A549 (cell line): ENCODE measurements around the gene GFOD2. TPM values are rescaled to one million over a fixed set of nuclear protein-coding genes. Genes with fewer than 3 reads are reported as not detected.

Experiments
- ATAC-seq, 2 experiments: fragments of 200-7000 bp in 1 of 2; fragments of >200 bp in 1 of 2; cut with Nextera tagmentation in 1 of 2; cut with Tn5 transposase in 1 of 2; 3 replicates each; pipeline versions ENCODE4 v1.8.0 to v1.9.1; 2018 to 2020; ENCODE audit warnings: mild to moderate bottlenecking in 1 of 2, moderate library complexity in 1 of 2
- CTCF ChIA-PET: fragments of 300-600 bp; sonication (Branson Sonifier 250); formaldehyde crosslinking; extraction: SDS; loops from one replicate; lab custom pipeline; 2021; ENCODE audit warnings: antibody characterized with exemption, inconsistent platforms; lab: Yijun Ruan, JAX
- POLR2A ChIA-PET: fragments of 350-600 bp; formaldehyde crosslinking; extraction: SDS; loops from one replicate; lab custom pipeline; 2021; ENCODE audit warnings: antibody characterized with exemption, inconsistent platforms; lab: Yijun Ruan, JAX
- DNase-seq, 2 experiments: peaks; one replicate each; pipeline versions ENCODE4 v3.0.0 to v3.0.0-alpha.2; 2011 to 2016; ENCODE audit warnings: low read depth in 1 of 2, low spot score in 1 of 2
- FAIRE-seq: peaks from 2 replicates; lab custom pipeline; 2011; peaks lifted over from hg19 to GRCh38; lab: Jason Lieb, UNC
- H3K27ac ChIP-seq, 2 experiments: fragments of >200 bp; sonication (Bioruptor Twin); formaldehyde crosslinking; 3 replicates each; pipeline ENCODE4 v1.5.1; 2016 to 2017
- H3K4me1 ChIP-seq: fragments of >200 bp; sonication (Bioruptor Twin); formaldehyde crosslinking; 3 replicates; pipeline ENCODE4 v1.6.1; 2016
- H3K4me2 ChIP-seq: fragments of >200 bp; sonication (Bioruptor Twin); formaldehyde crosslinking; 3 replicates; pipeline ENCODE4 v1.6.1; 2016
- H3K4me3 ChIP-seq: fragments of >200 bp; sonication (Bioruptor Twin); formaldehyde crosslinking; 3 replicates; pipeline ENCODE4 v1.5.1; 2016
- H3K9me3 ChIP-seq: fragments of >200 bp; sonication (Bioruptor Twin); formaldehyde crosslinking; 3 replicates; pipeline ENCODE4 v1.6.1; 2016
- BHLHE40 ChIP-seq: IDR thresholded peaks from 2 replicates; pipeline ENCODE4 v1.6.1; 2012; ENCODE audit warnings: low read depth, low read length, inconsistent platforms
- CBX2 ChIP-seq: fragments of 200-600 bp; sonication (generic); IDR thresholded peaks from 2 replicates; pipeline ENCODE4 v1.6.1; 2016; ENCODE audit warnings: low read depth, mild to moderate bottlenecking, borderline replicate concordance
- CTCF ChIP-seq: fragments of >200 bp; sonication (Bioruptor Twin); formaldehyde crosslinking; IDR thresholded peaks from 3 replicates; pipeline ENCODE4 v1.5.1; 2016
- EHMT2 ChIP-seq: fragments of 200-600 bp; sonication (generic); IDR thresholded peaks from 2 replicates; pipeline ENCODE4 v1.6.1; 2016; ENCODE audit warnings: antibody characterized with exemption, low read depth, mild to moderate bottlenecking, moderate library complexity
- ELK1 ChIP-seq: fragments of 150-350 bp; IDR thresholded peaks from 2 replicates; pipeline ENCODE4 v1.6.1; 2014; ENCODE audit warnings: low read depth, mild to moderate bottlenecking, low read length
- EP300 ChIP-seq, 2 experiments: fragments of >200 bp; sonication (Bioruptor Twin); formaldehyde crosslinking; IDR thresholded peaks; 2 replicates in 1 of 2; 3 replicates in 1 of 2; pipeline ENCODE4 v1.6.1; 2016 to 2017
- ESRRA ChIP-seq: fragments of 150-350 bp; IDR thresholded peaks from 2 replicates; pipeline ENCODE4 v1.6.1; 2014; ENCODE audit warnings: mild to moderate bottlenecking, low read length, borderline replicate concordance
- FOSB ChIP-seq: fragments of 250-450 bp; sonication (Bioruptor Pico); IDR thresholded peaks from 2 replicates; pipeline ENCODE4 v1.5.0; 2020; ENCODE audit warnings: mild to moderate bottlenecking, moderate library complexity
- GATA3 ChIP-seq: IDR thresholded peaks from 2 replicates; pipeline ENCODE4 v1.6.1; 2012; ENCODE audit warnings: borderline replicate concordance
- HDAC2 ChIP-seq: fragments of 200-600 bp; sonication (generic); IDR thresholded peaks from 2 replicates; pipeline ENCODE4 v1.6.1; 2016
- HEYL ChIP-seq: fragments of 250-450 bp; sonication (Bioruptor Pico); IDR thresholded peaks from 2 replicates; pipeline ENCODE4 v1.8.0; 2021; ENCODE audit warnings: mild to moderate bottlenecking, moderate library complexity
- HOXA7 ChIP-seq: fragments of 250-450 bp; sonication (Bioruptor Pico); IDR thresholded peaks from 2 replicates; pipeline ENCODE4 v1.5.0; 2020; ENCODE audit warnings: mild to moderate bottlenecking, moderate library complexity
- HOXB13 ChIP-seq: fragments of 250-450 bp; sonication (Bioruptor Pico); IDR thresholded peaks from 2 replicates; pipeline ENCODE4 v1.5.0; 2020; ENCODE audit warnings: low read depth, mild to moderate bottlenecking, moderate library complexity
- JUN ChIP-seq, 2 experiments: fragments of >200 bp; sonication (Bioruptor Twin); formaldehyde crosslinking; IDR thresholded peaks; 2 replicates in 1 of 2; 3 replicates in 1 of 2; pipeline ENCODE4 v1.6.1; 2016 to 2017
- KDM1A ChIP-seq: fragments of 200-600 bp; sonication (generic); IDR thresholded peaks from 2 replicates; pipeline ENCODE4 v1.6.1; 2016; ENCODE audit warnings: low read depth, mild to moderate bottlenecking
- KDM5A ChIP-seq: fragments of 200-600 bp; sonication (generic); IDR thresholded peaks from 2 replicates; pipeline ENCODE4 v1.6.1; 2016; ENCODE audit warnings: antibody characterized with exemption, mild to moderate bottlenecking
- MAX ChIP-seq: IDR thresholded peaks from 2 replicates; pipeline ENCODE4 v1.6.1; 2012
- MYC ChIP-seq: IDR thresholded peaks from 2 replicates; pipeline ENCODE4 v1.6.1; 2012; ENCODE audit warnings: mild to moderate bottlenecking, inconsistent platforms, low read length, improper control_type of control experiment, borderline replicate concordance
- NFE2L2 ChIP-seq: fragments of 150-350 bp; conservative IDR thresholded peaks from 2 replicates; pipeline ENCODE4 v1.6.1; 2014; ENCODE audit warnings: low read length
- NPAS2 ChIP-seq: fragments of 250-450 bp; sonication (Bioruptor Pico); IDR thresholded peaks from 2 replicates; pipeline ENCODE4 v1.8.0; 2022; ENCODE audit warnings: mild to moderate bottlenecking, moderate library complexity, borderline replicate concordance
- NR3C1 ChIP-seq: fragments of >200 bp; sonication (Bioruptor Twin); formaldehyde crosslinking; IDR thresholded peaks from 3 replicates; pipeline ENCODE4 v1.6.1; 2017
- PHF8 ChIP-seq: fragments of 200-600 bp; sonication (generic); IDR thresholded peaks from 2 replicates; pipeline ENCODE4 v1.6.1; 2016; ENCODE audit warnings: low read depth, mild to moderate bottlenecking, antibody characterized with exemption, moderate library complexity, borderline replicate concordance
- POLR2A ChIP-seq: IDR thresholded peaks from 2 replicates; pipeline ENCODE4 v1.6.1; 2012; ENCODE audit warnings: mild to moderate bottlenecking, low read length
- POLR2AphosphoS2 ChIP-seq: conservative IDR thresholded peaks from 2 replicates; pipeline ENCODE4 v1.6.1; 2012; ENCODE audit warnings: low read length, improper control_type of control experiment, inconsistent platforms
- RAD21 ChIP-seq, 2 experiments: fragments of >200 bp in 1 of 2; sonication (Bioruptor Twin) in 1 of 2; formaldehyde crosslinking in 1 of 2; IDR thresholded peaks in 1 of 2; conservative IDR thresholded peaks in 1 of 2; 2 replicates in 1 of 2; 3 replicates in 1 of 2; pipeline ENCODE4 v1.6.1; 2012 to 2018; ENCODE audit warnings: inconsistent platforms in 1 of 2
- RCOR1 ChIP-seq: fragments of 150-350 bp; IDR thresholded peaks from 2 replicates; pipeline ENCODE4 v1.6.1; 2014; ENCODE audit warnings: antibody characterized with exemption, low read length, low read depth
- REST ChIP-seq: fragments of 200-600 bp; sonication (generic); IDR thresholded peaks from 2 replicates; pipeline ENCODE4 v1.6.1; 2016; ENCODE audit warnings: antibody characterized with exemption, mild to moderate bottlenecking, moderate library complexity
- SMC3 ChIP-seq: fragments of >200 bp; sonication (Bioruptor Twin); formaldehyde crosslinking; IDR thresholded peaks from 3 replicates; pipeline ENCODE4 v1.6.1; 2018; ENCODE audit warnings: inconsistent platforms
- TFCP2L1 ChIP-seq: fragments of 250-450 bp; sonication (Bioruptor Pico); IDR thresholded peaks from 2 replicates; pipeline ENCODE4 v1.5.0; 2021; ENCODE audit warnings: mild to moderate bottlenecking
- TP53 ChIP-seq: fragments of 250-450 bp; sonication (Bioruptor Pico); IDR thresholded peaks from 2 replicates; pipeline ENCODE4 v1.5.0; 2021; ENCODE audit warnings: mild to moderate bottlenecking, moderate library complexity
- USF2 ChIP-seq: fragments of 450-650 bp; IDR thresholded peaks from 2 replicates; pipeline ENCODE4 v1.6.1; 2014; ENCODE audit warnings: antibody characterized with exemption
- ZSCAN20 ChIP-seq: fragments of 250-450 bp; sonication (Bioruptor Pico); IDR thresholded peaks from 2 replicates; pipeline ENCODE4 v1.8.0; 2022; ENCODE audit warnings: mild to moderate bottlenecking, moderate library complexity
- WGBS: methylation state at CpG from one replicate; pipeline ENCODE4 v1.1.6; 2017; ENCODE audit errors: missing lambda C conversion rate; 5-methylcytosine and 5-hydroxymethylcytosine counted together
- polyA minus RNA-seq: library from RNA; depleted of rRNA, polyadenylated mRNA; stranded (reverse); fragments of >200 nt; gene quantifications from 2 replicates; pipeline ENCODE4 v1.2.3, GENCODE V29; 2011; rRNA and poly(A)+ RNA removed
- polyA plus RNA-seq, 4 experiments: library from polyadenylated mRNA; depleted of rRNA in 3 of 4; stranded (reverse); fragments of >200 nt; fragmentation: RNase III in 1 of 4; extraction: RNeasy Plus Mini Kit Qiagen cat#74134 plus additional on column Dnase treatment in 1 of 4; gene quantifications; 2 replicates in 3 of 4; 3 replicates in 1 of 4; pipeline ENCODE4 v1.2.3, GENCODE V29; 2011 to 2017

Gene GFOD2
- polyA plus RNA-seq (2011; rRNA removed) (10.3 and 11.0 TPM in 2 replicates), polyA plus RNA-seq (2017; fragmentation: RNase III; extraction: RNeasy Plus Mini Kit Qiagen cat#74134 plus additional on column Dnase treatment) (16.1 to 17.8 TPM (median 16.4 TPM) in 3 replicates), polyA minus RNA-seq (17.8 and 20.6 TPM in 2 replicates)
- 15.2 and 17.5 TPM in 2 replicates for polyA plus RNA-seq (2012; cell fraction: cytosol; rRNA removed)
- polyA plus RNA-seq (2012; cell fraction: nucleus; rRNA removed), result 15.6 and 17.4 TPM in 2 replicates

- FAIRE-seq, result no peak
- peak; percentile 94 to 100 for DNase-seq
- Histone ChIP-seq H3K9me3 (no peaks in the 10 kb centered on the region), H3K27ac (peak within 1 kb of the TSS; percentile 85 to 92), H3K4me2 (peak within 1 kb of the TSS; percentile 98), H3K4me1 (peaks cover 15% of the 10 kb centered on the region), H3K4me3 (peak within 1 kb of the TSS; percentile 90)
- peak; percentile 80 to 90 for ATAC-seq
- ChIA-PET CTCF (interaction anchor here (0.5 to 3.7 kb wide), 8 partner anchors 14 to 198 kb away, joined by 3 to 12 read pairs (median 4); no protein-coding TSS in a partner anchor), POLR2A (interaction anchor here (1.0 kb wide), 2 partner anchors 87 to 115 kb away, joined by 4 to 8 read pairs; partner anchors contain the start of genes RANBP10 and TSNAXIP1)
- WGBS, result 1% methylated on average over 26 of the region's 59 CpGs
- TF ChIP-seq ELK1, result no peak
- no peak for TF ChIP-seq HDAC2
- no peak for TF ChIP-seq NPAS2
- TF ChIP-seq REST, result no peak
- 0 out of 3 replicates have a peak, but pooled peaks have one; percentile 4 for TF ChIP-seq SMC3
- no peak for TF ChIP-seq TFCP2L1
- TF ChIP-seq KDM5A, result peak; percentile 23; the same call in 1 of the 2 replicates
- TF ChIP-seq RCOR1, result no peak
- TF ChIP-seq TP53 (CRISPR knock-in tag), result no peak
- TF ChIP-seq HOXA7 (CRISPR knock-in tag), result no peak
- TF ChIP-seq NR3C1, result no peak
- peak; percentile 94 for TF ChIP-seq POLR2A
- peak; percentile 64 for TF ChIP-seq PHF8
- no peak for TF ChIP-seq NFE2L2
- no peak for TF ChIP-seq EP300 (IDR thresholded peaks at IDR 0.05)
- TF ChIP-seq CBX2, result no peak
- no peak for TF ChIP-seq USF2
- TF ChIP-seq POLR2AphosphoS2, result no peak
- no peak for TF ChIP-seq BHLHE40
- no peak for TF ChIP-seq HEYL (CRISPR knock-in tag)
- TF ChIP-seq GATA3, result no peak
- no peak for TF ChIP-seq CTCF
- TF ChIP-seq KDM1A, result no peak
- TF ChIP-seq HOXB13 (CRISPR knock-in tag), result no peak
- no peak for TF ChIP-seq EHMT2
- no peak for TF ChIP-seq ESRRA
- 0 out of 2 replicates have a peak, but pooled peaks have one; percentile 12 for TF ChIP-seq FOSB (CRISPR knock-in tag)
- peak; percentile 32 to 74; a peak in 2 of 5 replicates for TF ChIP-seq JUN (IDR thresholded peaks at IDR 0.05)
- no peak for TF ChIP-seq ZSCAN20 (CRISPR knock-in tag)
- TF ChIP-seq MAX, result peak; percentile 33; the same call in 1 of the 2 replicates
- TF ChIP-seq RAD21 (conservative IDR thresholded peaks at IDR 0.05 in 1 of 2, IDR thresholded peaks at IDR 0.05 in 1 of 2), result no peak
- peak; percentile 35; the same call in 1 of the 2 replicates for TF ChIP-seq MYC
Observed at GRCh38 chr16:67719048-67719777, at the start of gene GFOD2. TSS of gene GFOD2 (minus strand) at chr16:67719316. CDS start at chr16:67685715, 33,601 bp downstream.
